Measurements from ENCODE around the gene GRN.
A peak's percentile ranks its signal among the peaks of the same experiment; 100 is the strongest.

The GRN gene

DNA sequence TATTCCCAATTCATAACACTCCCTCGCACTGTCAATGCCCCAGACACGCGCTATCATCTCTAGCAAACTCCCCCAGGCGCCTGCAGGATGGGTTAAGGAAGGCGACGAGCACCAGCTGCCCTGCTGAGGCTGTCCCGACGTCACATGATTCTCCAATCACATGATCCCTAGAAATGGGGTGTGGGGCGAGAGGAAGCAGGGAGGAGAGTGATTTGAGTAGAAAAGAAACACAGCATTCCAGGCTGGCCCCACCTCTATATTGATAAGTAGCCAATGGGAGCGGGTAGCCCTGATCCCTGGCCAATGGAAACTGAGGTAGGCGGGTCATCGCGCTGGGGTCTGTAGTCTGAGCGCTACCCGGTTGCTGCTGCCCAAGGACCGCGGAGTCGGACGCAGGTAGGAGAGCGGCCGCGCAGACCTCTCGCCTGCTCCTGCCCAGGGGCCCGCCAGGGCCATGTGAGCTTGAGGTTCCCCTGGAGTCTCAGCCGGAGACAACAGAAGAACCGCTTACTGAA lies at the start of gene GRN:
TSS of gene GRN (plus strand) at position 364 of the 515 bp plus-strand sequence. CDS start 3,863 bp downstream, outside the sequence.
- DNase-seq = peak; percentile 96 to 99

GRCh38 chr17:44297975-44298374 lies 47.1 kb upstream of the GRN start:
- DNase-seq = no peak

DNA sequence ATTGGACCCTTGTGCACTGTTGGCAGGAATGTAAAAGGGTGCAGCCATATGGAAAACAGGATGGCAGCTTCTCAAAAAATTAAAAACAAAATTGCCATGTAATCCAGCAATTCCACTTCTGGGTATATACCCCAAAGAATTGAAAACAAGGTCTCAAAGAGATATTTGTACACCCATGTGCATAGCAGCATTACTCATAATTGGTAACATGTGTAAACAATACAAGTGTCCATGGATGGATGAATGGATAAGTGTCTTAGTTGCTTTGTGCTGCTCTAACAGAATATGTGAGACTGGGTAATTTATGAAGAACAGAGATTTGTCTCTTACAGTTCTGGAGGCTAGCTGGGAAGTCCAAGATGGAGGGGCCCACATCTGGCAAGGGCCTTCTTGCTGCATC lies 40.5 kb upstream of the GRN start:
- DNase-seq = no peak

DNA sequence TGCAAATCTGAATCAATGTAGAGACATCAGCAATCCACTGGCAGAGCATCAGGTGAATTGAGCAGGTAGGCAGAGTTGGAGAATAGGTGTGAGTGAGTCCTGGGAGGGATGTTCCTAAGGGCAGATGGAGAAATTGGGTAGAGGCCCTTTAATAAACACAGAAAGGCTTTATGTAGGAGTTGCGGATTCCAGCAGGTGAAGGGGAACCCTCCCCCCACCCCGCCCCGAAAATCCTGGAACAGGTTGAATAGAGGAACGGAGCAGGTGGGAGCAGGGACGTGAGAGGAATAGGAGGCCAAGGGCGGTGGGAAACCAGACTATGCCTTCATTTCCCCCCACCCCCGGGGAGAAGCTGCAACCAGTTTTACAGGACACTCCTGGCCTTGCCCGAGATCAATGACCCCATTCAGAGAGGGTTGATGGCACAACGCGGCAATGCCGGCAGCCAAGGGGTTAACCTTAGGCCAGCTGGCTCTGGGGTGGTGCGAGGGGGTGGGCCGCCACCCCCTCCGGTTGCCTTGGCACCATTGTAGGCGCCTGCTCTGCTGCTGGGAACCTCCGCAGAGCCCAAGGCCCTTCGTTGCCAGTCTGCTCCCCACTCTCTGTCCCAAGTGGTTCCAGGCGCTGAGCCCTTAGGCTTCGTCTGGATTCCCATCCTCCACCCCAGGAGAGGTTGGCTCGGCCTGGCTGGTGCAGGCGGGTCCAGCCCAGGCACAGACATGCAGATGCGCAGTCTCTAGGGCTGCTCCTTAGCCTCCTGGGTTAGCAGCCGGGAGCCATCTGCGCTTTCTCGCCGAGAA lies 37.5 kb upstream of the GRN start:
- peak; percentile 73 to 79 for DNase-seq

DNA sequence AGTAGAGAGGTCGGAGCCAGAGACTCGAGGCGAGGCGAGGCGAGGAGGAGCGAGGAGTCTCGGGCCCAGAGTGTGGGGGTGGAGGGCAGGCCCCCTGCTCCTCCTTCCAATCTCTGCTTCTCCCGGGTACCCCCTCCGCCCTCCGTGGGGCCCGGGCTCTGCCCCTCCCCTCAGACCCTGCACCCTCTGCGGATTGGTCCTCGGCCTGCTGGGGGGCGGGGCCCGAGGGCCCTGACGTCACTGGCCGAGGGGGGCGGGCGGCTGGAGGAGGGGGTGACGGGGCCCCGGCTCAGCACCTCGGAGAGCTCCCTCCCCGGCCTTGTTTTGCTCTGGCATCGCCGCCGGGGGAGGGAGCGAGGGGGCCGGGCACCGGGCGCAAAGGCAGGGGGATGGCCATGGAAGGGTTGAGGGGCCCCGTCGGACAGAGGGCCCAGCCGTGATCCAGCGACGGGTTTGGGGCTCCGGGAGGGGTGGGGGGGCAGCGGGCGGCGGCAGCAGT lies 36.7 kb upstream of the GRN start, which contains the start of gene RUNDC3A:
TSS of gene RUNDC3A (plus strand) at position 282 of the 499 bp plus-strand sequence. CDS start 232 bp downstream, outside the sequence.
- DNase-seq = peak; percentile 91 to 94

DNA sequence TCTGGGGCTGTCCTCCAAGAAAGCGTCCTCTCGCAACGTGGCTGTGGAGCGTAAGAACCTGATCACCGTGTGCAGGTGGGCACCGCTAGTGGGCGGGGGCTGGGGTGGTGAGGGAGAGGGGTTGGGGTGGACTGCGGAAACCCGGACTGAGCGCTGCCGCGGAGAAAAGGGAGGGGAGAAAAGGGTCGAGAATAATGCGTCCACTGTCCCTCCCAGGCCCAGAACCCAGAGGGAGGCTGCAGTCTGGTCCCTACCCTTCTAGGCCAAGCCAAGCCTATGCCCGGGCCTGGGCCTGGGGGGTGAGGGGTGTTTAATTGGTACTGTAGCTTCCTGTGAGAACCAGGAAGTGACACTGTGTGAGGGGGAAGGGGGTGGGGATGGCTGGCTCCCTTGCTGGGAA lies 36.2 kb upstream of the GRN start:
- DNase-seq = peak; percentile 41 to 44

GRCh38 chr17:44309472-44309871 lies 35.6 kb upstream of the GRN start:
- no peak for DNase-seq

- no peak for DNase-seq
These were observed 34.9 kb upstream of the GRN start for GRCh38 chr17:44310188-44310587.

GRCh38 chr17:44310609-44311376 lies 34.3 kb upstream of the GRN start:
- no peak for DNase-seq

DNA sequence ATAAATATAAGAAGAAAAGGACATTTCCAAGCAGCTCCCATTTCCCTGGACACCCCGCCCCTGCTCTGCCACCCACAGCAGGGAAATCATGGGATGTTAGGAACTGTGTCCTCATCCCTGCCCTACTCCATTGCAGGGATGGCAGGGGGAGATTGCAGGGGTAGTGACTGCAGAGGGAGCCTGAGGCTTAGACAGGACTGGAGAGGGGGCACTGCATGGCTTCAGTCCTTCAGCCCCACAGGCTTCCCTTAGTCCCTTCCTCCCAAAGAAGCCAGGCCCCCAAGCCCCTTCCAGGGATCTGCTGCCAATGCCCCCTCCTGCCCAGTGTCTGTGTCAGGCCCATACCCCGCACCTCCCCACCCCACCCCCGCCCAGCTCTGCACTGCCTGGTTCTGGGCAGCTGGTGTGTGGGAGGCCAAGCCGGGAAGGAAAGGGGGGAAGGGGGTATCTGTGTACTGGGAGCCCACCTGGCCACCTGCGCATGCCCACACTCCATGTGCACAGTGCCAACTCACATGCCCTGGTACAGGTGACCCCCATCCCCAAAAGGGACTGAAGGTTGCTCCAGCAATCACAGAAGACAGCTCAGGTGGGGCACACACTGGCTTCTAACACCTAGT lies 33.4 kb upstream of the GRN start:
- no peak for DNase-seq

GRCh38 chr17:44312396-44313104 lies 32.6 kb upstream of the GRN start:
- no peak for DNase-seq

- DNase-seq = no peak
These were observed 31.1 kb upstream of the GRN start for GRCh38 chr17:44314031-44314430.

GRCh38 chr17:44314524-44314868 lies 30.6 kb upstream of the GRN start:
- DNase-seq = no peak

GRCh38 chr17:44314869-44315661 lies 30.0 kb upstream of the GRN start:
- no peak for DNase-seq

DNA sequence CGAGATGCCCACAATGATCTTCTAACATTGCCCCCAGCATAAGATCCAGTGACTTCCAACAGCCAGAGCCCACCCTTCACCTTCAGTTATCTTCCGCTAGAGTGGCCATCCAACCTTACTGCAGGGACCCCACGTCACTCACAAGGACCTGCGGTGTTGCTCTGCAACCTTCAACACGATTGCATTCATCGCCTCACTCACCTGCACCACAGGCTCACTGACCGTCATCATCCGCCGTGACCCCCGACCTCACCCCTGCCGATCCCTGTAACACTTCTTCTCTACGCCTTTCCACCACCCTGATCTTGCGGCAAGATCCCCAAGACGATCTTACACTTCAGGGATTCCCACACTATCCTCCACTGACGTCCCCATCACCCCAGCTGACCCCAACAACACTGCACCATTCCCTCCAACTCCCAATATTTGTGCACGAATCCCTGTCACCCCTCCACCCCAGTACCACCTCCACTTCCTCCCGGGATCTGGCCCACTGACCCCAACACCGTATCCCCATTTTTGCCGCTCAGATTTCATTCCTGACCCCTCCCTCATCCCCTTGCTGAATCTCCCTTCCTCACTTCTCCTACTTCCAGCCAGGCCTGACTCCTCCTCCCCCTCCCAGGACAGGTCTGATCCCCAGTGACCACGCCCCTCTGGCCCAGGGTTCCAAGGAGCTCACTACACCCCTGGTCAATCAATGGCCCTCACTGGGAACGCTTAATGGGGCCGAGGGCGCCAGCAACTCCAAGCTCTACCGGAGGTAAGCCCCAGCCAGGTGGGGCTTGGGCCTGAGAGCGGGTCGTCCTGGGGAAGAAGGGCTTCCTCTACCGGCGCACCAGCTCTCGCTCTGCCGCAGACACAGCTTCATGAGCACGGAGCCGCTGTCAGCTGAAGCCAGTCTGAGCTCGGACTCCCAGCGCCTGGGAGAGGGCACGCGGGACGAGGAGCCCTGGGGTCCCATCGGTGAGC lies 29.1 kb upstream of the GRN start:
- DNase-seq = no peak

DNA sequence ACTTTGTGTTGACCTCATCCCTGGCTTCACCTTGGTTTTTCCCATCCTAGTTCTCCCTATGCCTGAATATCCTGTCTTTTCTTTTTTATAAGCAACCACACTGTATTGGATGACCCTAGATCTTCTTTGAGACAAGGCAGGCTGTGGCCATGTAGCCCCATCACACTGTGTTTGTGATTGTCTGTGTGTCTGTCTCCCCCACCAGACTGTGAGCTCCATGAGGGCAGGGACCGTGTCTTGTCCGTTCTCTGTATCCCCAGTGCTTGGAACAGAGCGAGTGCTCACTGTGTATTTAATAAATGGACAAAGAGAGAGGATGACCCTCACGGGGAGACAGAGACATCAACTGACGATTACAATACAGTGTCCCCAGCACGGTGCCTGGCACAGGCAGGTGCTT lies 27.6 kb upstream of the GRN start:
- no peak for DNase-seq

GRCh38 chr17:44318077-44318892 lies 26.8 kb upstream of the GRN start:
- DNase-seq = no peak

GRCh38 chr17:44320066-44320465 lies 25.0 kb upstream of the GRN start:
- no peak for DNase-seq
